ENCODE results near the gene ARHGEF12.

ARHGEF12 gene

DNA sequence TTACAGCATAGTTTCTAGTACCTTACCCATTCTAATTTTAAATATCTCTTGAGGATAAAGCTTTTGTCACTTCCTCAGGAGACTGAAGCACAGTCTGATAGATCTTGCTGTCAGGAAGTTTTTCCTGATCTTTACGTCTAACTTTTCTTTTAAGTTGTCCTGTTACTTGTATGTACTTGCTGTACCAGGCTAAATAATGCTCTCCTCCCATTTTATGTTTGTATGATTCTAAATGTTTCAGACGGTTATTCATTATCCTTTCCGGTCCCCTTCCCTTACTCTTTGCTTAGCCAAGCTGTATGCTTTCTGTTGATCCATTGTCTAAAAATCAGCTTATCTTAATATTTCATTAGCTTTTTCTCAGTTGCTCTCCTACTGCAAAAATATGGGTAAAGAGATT is 6.0 kb downstream of the ARHGEF12 start:
- no peak for DNase-seq

DNA sequence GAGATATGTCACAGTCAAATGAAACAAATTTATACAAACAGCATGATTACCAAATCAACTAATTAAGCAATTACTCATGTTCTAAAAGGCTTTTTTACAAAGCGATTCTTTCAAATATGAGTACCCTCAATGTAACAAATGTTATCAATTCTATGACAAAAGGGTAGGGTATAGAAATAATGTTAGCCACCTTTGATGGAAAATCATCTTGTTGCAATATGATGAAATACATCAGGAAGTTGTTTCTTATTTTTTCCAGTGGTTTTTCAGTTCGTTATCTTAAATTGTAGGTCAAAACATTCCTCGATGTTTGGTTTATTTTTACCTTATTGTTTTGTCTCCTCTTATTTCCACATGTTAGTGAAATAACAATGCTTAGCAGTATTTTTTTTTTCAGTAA is 6.5 kb downstream of the ARHGEF12 start:
- DNase-seq, result no peak

DNA sequence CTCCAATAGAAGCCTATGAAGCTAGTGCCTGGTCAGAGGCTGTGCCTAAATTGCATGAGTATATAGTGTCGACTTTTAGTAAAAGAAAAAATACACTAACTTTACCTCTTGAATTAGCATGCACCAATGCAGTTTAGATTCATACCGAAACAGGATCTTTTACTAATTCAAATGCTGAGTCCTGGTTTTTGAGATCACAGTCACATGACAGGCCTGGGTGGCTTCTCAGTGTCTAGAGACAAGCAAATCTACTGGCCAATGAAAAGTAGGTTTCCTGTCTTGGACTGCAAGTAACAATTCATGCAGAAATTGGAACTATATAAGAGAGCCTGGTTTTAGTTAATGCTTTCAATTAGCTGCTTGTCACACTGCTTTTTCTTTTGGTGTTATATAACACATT is 7.2 kb downstream of the ARHGEF12 start:
- no peak for DNase-seq

DNA sequence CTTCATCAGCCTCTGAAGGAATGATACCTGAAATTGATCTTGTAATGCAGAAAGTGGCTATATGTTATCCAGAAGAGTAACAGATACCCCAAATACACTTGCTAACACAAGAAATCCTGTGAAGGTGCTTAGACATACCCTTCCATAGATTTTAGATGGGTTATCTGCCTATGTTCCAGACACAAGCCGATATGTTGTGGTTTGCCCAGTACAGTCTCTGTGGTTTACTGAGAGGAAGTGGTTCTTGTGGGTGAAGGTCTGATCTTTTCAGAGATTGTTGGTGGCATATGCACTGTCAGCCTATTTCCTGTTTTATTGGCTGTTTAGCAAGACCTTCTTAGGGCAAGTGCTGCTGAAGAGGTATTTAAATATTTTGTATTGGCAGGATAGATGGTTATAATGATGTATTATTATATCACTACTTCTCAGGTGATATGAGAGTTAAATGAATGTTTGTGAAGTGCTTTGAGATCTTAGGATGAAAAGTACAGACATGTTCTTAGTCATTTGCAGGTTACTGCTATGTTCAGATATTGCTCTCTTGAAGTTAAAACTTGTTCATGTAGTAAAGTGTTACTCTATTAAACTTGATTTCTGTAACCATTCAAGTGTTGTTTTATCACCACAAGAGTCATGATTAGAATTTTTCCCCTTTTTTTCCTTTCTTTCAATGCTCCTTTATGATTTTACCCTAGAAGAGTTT is 8.2 kb downstream of the ARHGEF12 start:
- DNase-seq, result peak; percentile 45

DNA sequence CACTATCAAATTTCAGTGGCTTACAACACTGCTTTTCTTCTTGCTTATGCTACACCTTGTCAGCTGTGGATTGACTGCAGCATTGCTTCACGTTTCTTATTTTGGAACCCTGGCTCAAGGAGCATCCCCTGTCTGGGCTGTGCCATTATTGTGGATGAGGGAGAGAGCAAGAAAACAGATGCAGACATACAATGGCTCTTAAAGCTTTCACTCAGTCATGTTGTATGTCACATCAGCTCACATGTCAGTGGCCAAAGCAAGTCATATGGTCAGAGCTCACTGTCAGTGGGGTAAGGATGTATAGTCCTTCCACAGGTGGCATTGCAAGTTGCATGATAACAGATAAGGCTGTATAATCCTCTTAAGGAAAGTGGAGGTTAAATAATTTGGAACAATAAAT is 10.0 kb downstream of the ARHGEF12 start:
- no peak for DNase-seq

DNA sequence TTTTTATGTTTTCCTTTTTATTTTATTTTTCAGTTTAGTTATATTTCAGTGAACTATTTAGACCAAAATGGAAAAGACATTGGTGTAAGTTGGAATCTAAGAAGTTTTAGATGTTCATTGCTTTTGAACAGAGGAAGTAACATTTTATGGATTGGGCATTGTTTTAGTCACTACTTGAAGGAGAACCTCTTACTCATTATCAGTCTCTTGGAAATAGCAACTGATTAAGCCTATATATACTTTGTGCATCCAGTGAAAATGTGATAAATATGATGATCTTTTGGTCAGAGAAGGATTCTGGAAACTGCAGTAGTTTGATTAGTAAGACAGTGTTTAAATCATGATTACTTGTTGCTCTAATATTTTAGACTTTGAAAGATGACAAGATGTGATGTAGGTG is 14.4 kb downstream of the ARHGEF12 start:
- DNase-seq, result no peak

DNA sequence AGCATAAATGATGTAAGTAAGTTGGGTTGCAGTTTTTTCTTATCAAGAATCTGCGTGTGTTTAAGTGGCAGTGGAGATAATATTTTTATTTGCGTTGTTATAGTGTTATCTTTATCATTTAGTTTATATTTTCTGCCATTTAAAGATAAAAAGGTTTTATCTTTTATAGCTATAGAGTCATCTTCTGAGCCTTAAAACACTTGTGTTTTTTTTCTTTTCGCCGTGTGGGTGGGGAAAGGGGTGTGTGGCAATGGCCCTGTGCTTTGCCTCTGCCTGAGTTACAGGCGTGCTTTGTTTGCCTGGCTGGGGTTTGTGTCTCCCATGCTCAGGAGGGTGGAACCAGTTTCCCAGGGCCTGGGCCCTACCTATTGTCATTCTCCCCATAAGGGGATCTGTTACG is 16.2 kb downstream of the ARHGEF12 start:
- no peak for DNase-seq

DNA sequence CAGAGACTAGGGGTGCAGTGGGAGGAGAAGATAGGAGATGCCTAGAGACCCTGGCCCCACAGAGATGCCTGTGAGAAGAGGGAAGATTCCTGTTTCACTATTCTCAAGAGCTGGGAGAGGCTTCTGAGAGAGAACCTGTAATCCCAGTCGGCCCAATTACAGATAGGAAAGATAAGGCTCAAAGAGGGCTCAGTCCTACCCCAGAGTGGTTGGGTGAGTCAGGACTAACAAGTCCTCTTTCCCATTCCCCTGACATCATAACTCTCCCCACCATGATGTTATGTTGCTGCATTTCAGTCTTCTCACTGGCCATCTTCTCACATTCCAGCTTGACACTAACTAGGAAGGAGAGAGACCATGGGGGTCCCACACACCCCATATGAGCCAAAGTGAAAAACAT is 17.9 kb downstream of the ARHGEF12 start:
- no peak for DNase-seq

DNA sequence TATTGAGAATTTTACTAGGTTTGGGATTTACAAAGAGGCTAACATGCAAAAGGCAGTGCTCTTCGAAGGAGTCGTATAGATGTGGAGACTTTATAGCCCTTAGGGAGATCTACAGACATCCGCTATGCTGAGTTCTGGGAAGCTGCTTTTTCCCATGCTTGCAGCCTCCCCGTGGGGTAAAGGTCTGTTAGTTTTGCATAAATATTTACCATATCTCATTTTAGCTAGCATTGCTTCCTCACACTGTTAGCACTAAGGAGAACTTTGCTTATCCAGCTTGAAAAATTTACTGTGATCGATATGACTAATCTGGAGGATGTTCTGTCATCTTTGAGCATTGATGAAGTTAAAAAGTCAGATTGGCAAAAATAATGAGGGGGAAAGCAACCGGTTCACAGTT is 18.6 kb downstream of the ARHGEF12 start:
- no peak for DNase-seq

DNA sequence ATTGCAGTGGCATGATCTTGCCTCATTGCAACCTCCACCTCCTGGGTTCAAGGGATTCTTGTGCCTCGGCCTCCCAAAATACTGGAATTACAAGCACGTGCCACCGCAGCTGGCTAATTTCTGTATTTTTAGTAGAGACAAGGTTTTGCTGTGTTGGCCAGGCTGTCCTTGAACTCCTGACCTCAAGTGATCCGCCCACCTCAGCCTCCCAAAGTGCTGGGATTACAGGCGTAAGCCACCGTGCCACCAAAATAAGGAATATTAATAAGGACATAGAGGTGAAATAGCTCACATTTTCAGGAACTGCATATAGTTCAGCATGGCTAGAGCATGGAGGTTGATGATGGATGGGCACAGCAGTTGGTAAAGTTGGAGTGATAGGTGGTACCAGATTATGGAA is 21.4 kb downstream of the ARHGEF12 start:
- no peak for DNase-seq

DNA sequence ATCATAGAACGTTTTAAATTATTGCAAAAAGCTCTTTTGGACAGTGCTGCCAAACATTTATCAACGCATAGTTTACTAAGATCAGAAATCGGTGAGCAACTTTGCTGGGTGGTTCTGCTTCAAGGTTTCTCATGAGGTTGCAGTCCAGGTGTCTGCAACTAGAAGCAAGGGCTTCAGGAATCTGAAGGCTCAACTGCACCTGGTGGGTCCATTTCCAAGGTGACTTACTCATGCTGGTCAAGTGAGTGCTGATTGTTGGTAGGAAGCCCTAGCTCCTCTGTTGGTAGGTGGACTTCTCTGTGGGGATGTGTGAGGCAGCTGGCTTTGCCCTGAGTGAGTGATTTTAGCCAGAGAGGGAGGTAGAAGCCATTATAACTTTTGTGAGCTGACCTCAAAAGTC is 22.5 kb downstream of the ARHGEF12 start:
- DNase-seq, result no peak

DNA sequence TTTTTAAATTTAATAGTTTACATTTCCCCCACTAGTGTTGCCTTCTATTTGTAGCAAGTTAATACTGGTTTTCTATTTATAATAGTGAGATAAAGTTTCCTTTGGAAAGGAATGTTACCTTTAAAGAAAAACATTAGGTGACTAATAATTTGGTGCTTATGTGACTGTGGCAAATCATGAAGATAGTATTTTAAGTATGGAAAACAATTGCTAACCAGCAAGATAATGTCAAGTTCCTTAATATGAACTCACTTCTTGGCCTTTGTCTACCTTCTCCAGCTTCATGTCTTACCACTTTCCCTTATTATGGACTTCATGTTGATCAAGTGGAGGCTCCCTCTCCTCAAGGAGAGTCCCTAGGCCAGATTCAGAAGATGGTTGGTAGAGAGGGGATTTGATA is 27.2 kb downstream of the ARHGEF12 start:
- no peak for DNase-seq

DNA sequence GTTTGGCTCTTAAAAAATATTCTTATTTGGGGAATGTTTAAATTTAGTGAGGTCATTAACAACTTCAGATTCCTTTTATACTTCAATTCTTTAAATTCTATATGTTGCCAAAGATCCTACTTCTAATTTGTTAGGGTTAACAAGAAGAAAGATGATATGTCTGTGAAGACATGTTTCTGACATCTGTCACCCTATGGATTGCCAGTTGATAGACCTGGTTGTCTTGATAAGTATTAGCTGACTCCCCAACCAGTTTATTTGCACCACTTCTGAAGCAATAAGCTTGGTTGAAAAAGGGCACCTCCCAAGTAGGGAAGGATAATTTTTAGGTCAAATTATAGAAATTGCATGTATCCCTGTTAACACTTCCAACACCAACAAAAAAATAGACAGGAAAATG is 29.3 kb downstream of the ARHGEF12 start:
- DNase-seq, result no peak

DNA sequence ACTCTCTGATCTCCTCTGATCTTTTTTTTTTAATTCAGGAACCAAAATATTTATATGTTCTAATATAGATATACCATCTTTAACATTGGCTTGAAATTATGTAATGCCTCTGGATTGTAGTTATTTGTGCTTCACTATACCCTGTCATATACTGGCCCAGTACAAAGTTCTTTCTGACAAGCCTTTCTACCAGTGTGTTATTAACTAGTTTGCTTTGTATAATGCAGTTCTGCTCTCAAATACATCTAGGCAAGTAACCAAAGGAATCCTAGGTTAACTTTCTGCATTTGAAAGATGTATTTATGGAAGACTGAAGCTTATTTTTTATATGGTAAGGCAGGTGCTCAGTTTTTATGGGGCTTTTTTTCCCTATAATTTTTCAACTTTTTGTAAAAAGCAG is 36.1 kb downstream of the ARHGEF12 start:
- no peak for DNase-seq

DNA sequence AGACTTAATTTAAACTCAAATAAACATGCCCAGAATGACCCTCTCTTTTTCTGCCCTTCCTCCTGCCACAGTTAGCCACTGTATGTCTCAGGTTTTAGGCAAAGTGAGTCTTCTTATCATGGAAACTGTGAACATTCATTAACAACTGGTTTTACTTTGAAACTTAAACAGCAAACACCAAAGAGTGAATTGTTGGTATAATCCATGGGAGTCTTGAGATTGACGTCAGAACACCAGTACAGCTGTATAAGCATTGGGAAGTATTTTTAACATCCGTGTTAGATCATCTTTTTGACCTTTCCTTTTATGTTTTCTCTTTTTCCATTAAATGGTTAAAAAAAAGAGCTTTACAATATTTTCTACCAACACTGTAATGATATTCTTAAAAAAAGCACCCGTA is 38.9 kb downstream of the ARHGEF12 start:
- no peak for DNase-seq

DNA sequence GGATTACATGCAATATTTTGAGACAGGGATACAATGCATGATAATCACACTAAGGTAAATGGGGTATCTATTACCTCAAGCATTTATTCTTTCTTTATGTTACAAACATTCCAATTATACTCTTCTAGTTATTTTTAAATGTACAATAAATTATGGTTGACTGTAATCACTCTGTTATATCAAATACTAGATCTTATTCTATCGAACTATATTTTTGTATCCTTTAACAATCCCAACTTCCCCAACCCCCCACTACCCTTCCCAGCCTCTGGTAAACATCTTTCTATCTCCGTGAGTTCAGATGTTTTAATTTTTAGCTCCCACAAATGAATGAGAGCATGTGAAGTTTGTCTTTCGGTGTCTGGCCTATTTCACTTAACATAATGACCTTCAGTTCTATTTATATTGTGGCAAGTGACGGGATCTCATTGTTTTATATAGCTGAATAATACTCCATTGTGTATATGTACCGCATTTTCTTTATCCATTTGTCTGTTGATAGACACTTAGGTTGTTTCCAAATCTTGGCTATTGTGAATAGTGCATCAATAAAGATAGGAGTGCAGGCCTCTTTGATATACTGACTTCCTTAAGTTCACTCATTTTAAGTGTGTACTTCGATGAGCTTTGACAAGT is 40.5 kb downstream of the ARHGEF12 start:
- no peak for DNase-seq

DNA sequence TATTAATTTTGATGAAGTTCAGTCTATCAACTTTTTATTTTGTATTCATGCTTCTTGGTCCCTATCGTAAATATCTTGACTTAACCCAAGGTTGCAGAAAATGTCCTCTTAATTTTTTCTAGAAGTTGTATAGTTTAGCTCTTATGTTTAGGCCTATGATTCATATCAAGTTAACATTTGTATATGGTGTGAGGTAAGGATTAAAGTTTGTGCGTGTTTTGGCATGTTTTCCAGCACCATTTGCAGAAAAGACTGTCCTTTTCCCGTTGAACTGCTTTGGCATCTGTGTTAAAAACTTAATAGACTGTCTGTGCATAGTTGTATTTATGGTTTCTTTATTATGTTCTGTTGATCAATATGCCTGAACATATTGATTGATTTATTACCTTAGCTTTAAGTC is 42.3 kb downstream of the ARHGEF12 start:
- DNase-seq, result no peak

DNA sequence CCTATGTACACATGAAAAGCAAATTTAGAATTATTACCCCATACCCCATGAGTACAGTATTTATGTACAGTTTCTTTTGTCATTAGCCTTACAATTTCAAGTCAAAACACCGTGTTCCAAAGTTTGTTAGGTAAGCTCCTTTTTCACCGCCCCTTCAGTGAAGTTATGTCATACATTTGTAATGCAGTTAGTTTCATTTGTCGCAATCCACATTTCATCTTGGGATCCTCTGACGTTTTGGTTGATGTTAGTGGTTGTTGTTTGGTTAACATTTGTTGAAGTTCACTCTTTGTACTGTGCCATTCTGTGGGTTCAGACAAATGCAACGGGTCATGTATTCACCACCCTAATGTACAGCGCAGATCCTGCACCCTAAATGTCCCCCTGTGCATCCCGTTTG is 45.2 kb downstream of the ARHGEF12 start:
- no peak for DNase-seq

DNA sequence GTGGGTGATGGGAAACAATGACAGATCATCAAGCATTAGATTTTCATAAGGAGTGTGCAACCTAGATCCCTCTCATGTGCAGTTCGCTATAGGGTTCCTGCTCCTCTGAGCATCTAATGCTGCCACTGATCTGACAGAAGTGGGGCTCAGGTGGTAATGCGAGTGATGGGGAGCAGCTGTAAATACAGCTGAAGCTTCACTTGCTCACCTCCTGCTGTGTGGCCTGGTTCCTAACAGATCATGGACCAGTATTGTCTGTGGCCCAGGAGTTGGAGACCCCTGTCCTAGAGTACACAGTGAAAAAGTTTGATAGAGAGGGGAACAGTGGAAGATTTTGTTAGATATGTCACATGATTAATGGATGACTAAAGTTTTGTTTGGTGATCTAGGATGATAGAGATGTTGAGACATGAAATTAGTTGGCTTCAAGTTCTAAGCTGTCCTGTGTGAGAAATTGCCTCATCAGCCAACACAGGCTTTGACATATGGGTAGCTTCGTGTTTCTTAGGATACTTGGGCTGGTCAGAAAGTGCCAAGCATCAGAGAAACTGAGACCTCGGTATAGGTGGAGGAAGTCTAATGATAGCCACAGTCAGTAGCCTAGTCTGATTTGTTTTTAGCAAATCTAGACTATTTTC is 47.4 kb downstream of the ARHGEF12 start:
- no peak for DNase-seq

DNA sequence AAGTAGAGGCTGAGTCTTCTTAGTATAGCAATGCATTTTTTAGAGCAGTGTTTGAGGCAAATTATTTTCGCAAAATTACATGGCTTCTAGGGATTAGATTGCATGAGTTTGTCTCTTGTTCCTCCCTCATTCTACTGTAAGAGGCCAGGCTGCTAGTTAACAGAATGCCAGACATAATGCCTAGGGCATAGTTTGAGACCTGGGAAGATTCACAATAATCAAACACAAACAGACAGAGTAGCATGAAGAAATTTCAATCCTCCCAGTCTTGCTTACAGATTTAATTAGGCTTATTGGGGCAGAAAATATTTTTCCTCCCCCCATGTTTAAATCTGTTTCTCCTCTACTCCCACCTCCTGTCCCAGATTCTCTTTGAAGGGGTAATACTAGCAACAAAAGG is 48.3 kb downstream of the ARHGEF12 start:
- DNase-seq, result no peak

DNA sequence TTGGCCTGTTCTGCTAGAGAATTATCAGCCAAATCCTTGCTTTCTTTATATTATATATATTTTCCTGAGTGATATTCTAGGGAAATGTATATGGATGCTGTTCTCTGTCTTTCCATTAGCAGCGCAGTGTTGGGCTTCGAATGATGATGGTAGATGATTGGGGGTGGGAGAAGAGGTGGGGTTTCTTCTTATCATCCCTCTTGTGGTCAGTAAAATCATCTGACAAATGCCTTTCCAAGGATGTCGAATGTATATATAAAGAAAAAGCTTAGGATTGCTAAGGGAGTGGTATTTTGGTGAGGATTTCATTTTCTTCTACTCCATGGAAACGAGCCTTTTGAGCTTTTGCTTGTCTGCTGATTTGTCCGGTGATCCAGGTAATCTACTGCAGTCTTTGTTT is 48.9 kb downstream of the ARHGEF12 start:
- no peak for DNase-seq

DNA sequence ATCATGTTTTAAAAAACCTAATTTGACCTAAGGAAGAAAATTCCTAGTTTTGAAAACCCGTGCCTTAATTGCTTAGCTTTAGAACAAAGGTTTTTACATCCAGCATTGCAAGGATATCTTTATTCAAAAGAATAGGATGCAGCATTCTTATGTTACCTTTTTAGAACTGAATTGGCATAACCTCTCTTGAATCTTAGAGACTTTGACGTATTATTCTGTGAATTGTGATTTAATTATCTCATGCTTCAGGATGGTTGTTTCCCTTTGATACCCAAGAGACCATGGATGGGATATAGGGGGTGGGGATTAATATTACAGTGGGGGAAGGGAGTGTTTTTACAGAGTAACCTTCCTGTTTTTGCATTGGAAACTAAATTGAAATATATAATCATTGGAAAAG is 49.4 kb downstream of the ARHGEF12 start:
- no peak for DNase-seq

DNA sequence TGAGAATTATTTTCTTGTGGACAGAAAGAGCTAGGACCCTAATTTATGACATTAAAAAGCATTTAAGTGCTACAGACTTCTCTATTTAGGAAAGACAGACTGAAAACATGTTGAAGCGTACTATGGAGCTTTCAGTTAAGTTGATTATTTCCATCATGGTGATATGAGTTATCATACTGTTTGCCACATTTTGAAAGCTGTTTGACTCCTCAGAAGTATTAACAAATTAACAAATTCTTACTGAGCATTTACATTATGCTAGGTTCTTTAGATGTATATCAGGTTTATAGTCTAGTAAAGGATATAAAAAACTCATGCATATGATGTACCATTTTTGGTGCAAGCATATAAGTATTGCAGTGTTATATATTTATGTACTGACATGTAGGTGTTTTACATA is 50.1 kb downstream of the ARHGEF12 start:
- no peak for DNase-seq

DNA sequence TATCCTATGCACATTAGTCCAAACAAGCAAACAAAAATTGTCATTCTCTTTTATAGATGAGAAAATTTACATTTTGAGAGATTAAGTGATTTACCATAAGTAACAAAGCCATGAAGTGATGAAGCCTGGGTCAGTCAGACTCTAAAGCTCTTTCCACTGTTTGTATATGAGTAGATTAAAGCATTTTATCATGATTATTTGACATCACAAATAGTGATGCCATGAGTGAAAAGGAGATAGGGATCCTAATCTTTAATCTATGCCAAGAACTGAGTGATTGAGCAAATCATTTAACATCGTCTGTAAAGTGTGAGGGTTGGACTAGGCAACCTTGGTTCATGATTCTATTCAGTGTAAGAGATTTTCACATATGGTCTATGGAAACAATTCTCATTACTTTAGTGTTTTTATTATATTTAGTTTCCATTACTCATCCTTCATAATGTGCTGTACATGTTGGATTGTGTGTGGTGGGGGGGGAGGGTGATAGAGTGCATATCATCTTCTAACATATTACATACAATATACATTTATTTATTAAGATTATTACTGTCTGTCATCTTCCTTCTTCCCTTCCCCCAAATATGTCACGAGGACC is 50.7 kb downstream of the ARHGEF12 start:
- DNase-seq, result no peak
